ENCODE measurements around the gene STEAP4.

STEAP4 gene

GRCh38 chr7:88256906-88257305 lies 49.8 kb downstream of the STEAP4 start:
- Histone ChIP-seq H3K36me3 (ENCODE audit: insufficient read depth, low read length) (no peaks in the 10 kb centered on the region), H3K4me3 (no peak overlapping the region), H3K9me3 (ENCODE audit: low read depth, low read length) (no peaks in the 10 kb centered on the region), H3K9ac (ENCODE audit: insufficient read length) (no peak overlapping the region), H3K27ac (no peak overlapping the region)
- TF ChIP-seq POLR2AphosphoS5 (IDR thresholded peaks at IDR 0.05; ENCODE audit: borderline replicate concordance, low read depth, low read length), result no peak
- no peak for TF ChIP-seq FOXP2 (optimal IDR thresholded peaks at IDR 0.05; ENCODE audit: control extremely low read depth, extremely low read length, insufficient read depth)
- TF ChIP-seq EZH2 (IDR thresholded peaks at IDR 0.05), result no peak
- no peak for DNase-seq (ENCODE audit: low read depth, low spot score)

DNA sequence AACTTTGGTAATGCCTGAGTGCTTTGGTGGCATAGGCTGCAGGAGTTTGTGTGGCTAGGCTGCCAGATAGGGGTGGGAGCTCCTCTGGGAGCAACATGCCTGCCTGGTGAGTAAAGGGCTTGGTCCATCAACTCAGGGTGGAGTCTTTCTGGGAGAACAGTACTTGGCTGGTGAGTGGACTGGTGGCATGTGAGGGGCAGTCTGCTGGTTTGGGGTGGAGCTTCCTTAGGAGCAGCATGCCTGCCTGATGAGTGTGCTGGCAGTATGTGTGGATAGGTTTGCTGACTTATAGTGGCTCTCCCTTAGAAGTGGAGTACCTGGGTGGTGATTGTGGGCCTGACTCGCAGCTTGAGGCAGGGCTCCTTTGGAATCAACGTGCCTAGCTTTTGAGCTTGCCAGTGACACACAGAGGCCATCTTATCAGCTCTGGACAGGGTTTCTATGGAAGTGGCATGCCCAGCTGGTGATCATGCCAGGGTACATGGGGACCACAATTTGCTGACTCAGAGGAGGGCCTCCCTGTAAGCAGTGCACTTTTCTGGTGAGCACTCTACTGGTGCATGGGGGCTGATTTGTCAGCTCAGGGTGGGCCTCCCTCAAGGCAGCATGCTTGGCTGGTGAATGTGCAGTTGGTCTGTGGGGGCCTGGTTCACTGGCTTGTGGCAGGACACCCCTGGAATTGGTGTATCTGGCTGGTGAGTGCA lies 51.8 kb downstream of the STEAP4 start:
- Histone ChIP-seq H3K27ac (no peak overlapping the region), H3K4me3 (no peak overlapping the region), H3K9ac (ENCODE audit: insufficient read length) (no peak overlapping the region), H3K36me3 (ENCODE audit: insufficient read depth, low read length) (no peaks in the 10 kb centered on the region), H3K9me3 (ENCODE audit: low read depth, low read length) (no peaks in the 10 kb centered on the region)
- no peak for TF ChIP-seq POLR2AphosphoS5 (IDR thresholded peaks at IDR 0.05; ENCODE audit: borderline replicate concordance, low read depth, low read length)
- TF ChIP-seq FOXP2 (optimal IDR thresholded peaks at IDR 0.05; ENCODE audit: control extremely low read depth, extremely low read length, insufficient read depth), result no peak
- no peak for TF ChIP-seq EZH2 (IDR thresholded peaks at IDR 0.05)
- no peak for DNase-seq (ENCODE audit: low read depth, low spot score)

DNA sequence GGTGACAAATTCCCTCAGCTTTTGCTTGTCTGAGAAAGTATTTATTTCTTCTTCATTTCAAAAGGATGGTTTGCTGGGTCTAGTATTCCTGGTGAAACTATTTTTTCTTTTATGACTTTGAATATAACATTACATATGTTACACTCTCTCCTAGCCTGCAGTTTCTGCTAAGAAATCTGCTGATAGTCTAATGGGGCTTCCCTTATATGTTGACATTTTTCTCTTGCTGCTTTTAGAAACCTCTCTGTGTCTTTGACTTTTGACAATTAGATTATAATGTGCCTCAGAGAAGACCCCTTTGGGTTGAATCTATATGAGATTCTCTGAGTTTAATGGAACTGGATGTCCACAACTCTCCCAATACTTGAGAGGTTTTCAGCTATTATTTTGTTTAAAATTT lies 53.1 kb downstream of the STEAP4 start:
- DNase-seq (ENCODE audit: low read depth, low spot score), result no peak
- TF ChIP-seq FOXP2 (optimal IDR thresholded peaks at IDR 0.05; ENCODE audit: control extremely low read depth, extremely low read length, insufficient read depth), result no peak
- TF ChIP-seq EZH2 (IDR thresholded peaks at IDR 0.05), result no peak
- TF ChIP-seq POLR2AphosphoS5 (IDR thresholded peaks at IDR 0.05; ENCODE audit: borderline replicate concordance, low read depth, low read length), result no peak
- no peaks in the 10 kb centered on the region for H3K36me3 ChIP-seq (ENCODE audit: insufficient read depth, low read length)
- H3K9me3 ChIP-seq (ENCODE audit: low read depth, low read length), result no peaks in the 10 kb centered on the region
- no peak overlapping the region for H3K4me3 ChIP-seq
- H3K9ac ChIP-seq (ENCODE audit: insufficient read length), result no peak overlapping the region
- no peak overlapping the region for H3K27ac ChIP-seq

DNA sequence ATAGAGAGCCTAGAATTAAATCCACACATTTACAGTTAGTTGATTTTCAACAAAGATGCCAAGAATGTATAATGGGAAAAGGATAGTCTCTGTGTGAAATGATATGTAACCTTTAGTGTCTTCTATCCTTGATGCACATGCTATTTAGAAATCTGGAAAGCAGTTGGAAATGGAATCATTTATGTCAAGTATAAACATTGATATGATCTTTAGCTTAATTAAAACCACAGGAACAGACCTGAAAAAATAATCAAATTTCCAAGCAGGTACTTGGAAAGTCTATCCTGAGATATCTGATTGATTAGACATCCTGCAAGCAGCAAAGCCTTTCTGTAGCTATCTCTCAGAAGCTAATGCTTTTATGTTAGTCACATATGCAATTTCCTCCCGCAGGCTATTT lies 62.4 kb downstream of the STEAP4 start:
- Histone ChIP-seq H3K27ac (no peak overlapping the region), H3K9ac (ENCODE audit: insufficient read length) (no peak overlapping the region), H3K4me3 (no peak overlapping the region), H3K36me3 (ENCODE audit: insufficient read depth, low read length) (no peaks in the 10 kb centered on the region), H3K9me3 (ENCODE audit: low read depth, low read length) (no peaks in the 10 kb centered on the region)
- DNase-seq (ENCODE audit: low read depth, low spot score), result no peak
- TF ChIP-seq POLR2AphosphoS5 (IDR thresholded peaks at IDR 0.05; ENCODE audit: borderline replicate concordance, low read depth, low read length) (no peak), EZH2 (IDR thresholded peaks at IDR 0.05) (no peak), FOXP2 (optimal IDR thresholded peaks at IDR 0.05; ENCODE audit: control extremely low read depth, extremely low read length, insufficient read depth) (no peak)

- TF ChIP-seq FOXP2 (optimal IDR thresholded peaks at IDR 0.05; ENCODE audit: control extremely low read depth, extremely low read length, insufficient read depth) (no peak), EZH2 (IDR thresholded peaks at IDR 0.05) (no peak), POLR2AphosphoS5 (IDR thresholded peaks at IDR 0.05; ENCODE audit: borderline replicate concordance, low read depth, low read length) (no peak)
- no peaks in the 10 kb centered on the region for H3K9me3 ChIP-seq (ENCODE audit: low read depth, low read length)
- DNase-seq (ENCODE audit: low read depth, low spot score), result peak; percentile 10
- no peak overlapping the region for H3K4me3 ChIP-seq
- no peaks in the 10 kb centered on the region for H3K36me3 ChIP-seq (ENCODE audit: insufficient read depth, low read length)
- no peak overlapping the region for H3K27ac ChIP-seq
- no peak overlapping the region for H3K9ac ChIP-seq (ENCODE audit: insufficient read length)
Measured at GRCh38 chr7:88243345-88243909, 63.3 kb downstream of the STEAP4 start.

DNA sequence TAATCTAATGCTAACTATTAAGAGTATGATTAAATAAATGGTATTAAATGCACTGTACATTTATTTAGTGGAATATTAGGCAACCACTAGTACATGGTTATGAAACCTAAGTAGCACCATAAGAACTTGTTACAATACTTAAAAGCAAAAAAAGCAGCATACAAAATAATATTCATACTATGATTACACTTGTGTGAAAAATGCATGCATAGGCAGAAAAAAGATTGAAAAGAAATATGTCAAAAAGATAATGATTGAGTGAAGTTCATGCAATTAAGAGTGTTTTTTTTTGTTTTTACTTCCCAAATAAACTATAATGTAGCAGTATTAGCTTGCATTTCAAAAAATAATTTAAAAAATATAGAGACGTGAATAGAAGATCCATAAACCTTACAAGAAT lies 66.8 kb downstream of the STEAP4 start:
- TF ChIP-seq FOXP2 (optimal IDR thresholded peaks at IDR 0.05; ENCODE audit: control extremely low read depth, extremely low read length, insufficient read depth), result no peak
- Histone ChIP-seq H3K27ac (no peak overlapping the region), H3K9ac (ENCODE audit: insufficient read length) (no peak overlapping the region), H3K9me3 (ENCODE audit: low read depth, low read length) (no peaks in the 10 kb centered on the region), H3K4me3 (no peak overlapping the region), H3K36me3 (ENCODE audit: insufficient read depth, low read length) (no peaks in the 10 kb centered on the region)
- DNase-seq (ENCODE audit: low read depth, low spot score), result no peak

- Histone ChIP-seq H3K27ac (no peak overlapping the region), H3K36me3 (ENCODE audit: insufficient read depth, low read length) (no peaks in the 10 kb centered on the region), H3K4me3 (no peak overlapping the region), H3K9me3 (ENCODE audit: low read depth, low read length) (no peaks in the 10 kb centered on the region), H3K9ac (ENCODE audit: insufficient read length) (no peak overlapping the region)
- no peak for DNase-seq (ENCODE audit: low read depth, low spot score)
- no peak for TF ChIP-seq FOXP2 (optimal IDR thresholded peaks at IDR 0.05; ENCODE audit: control extremely low read depth, extremely low read length, insufficient read depth)
- no peak for TF ChIP-seq EZH2 (IDR thresholded peaks at IDR 0.05)
- TF ChIP-seq POLR2AphosphoS5 (IDR thresholded peaks at IDR 0.05; ENCODE audit: borderline replicate concordance, low read depth, low read length), result no peak
Measured at GRCh38 chr7:88233828-88234227, 72.9 kb downstream of the STEAP4 start.

DNA sequence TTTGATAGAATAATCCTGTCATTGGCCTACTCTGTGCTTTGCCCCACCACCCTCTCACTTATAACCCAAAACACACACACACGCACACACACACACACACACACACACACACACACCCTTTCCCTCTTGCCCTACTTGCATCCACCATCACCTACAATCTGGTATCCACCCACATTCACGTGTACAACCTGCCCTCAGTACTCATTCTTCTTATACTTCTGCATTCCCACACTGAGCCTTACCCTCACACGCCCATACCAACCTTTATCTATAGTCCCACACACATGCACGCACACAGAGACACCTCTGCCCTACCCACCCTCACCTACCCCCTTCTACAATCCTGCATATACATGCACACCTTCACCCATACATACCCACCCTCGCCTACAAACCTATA lies 76.0 kb downstream of the STEAP4 start:
- H3K9ac ChIP-seq (ENCODE audit: insufficient read length), result no peak overlapping the region
- H3K27ac ChIP-seq, result no peak overlapping the region
- DNase-seq (ENCODE audit: low read depth, low spot score), result no peak
- H3K9me3 ChIP-seq (ENCODE audit: low read depth, low read length), result no peaks in the 10 kb centered on the region
- TF ChIP-seq POLR2AphosphoS5 (IDR thresholded peaks at IDR 0.05; ENCODE audit: borderline replicate concordance, low read depth, low read length), result no peak
- TF ChIP-seq EZH2 (IDR thresholded peaks at IDR 0.05), result no peak
- TF ChIP-seq FOXP2 (optimal IDR thresholded peaks at IDR 0.05; ENCODE audit: control extremely low read depth, extremely low read length, insufficient read depth), result no peak
- H3K4me3 ChIP-seq, result no peak overlapping the region
- H3K36me3 ChIP-seq (ENCODE audit: insufficient read depth, low read length), result no peaks in the 10 kb centered on the region

Measured in SK-N-MC (cell line).